Small intestine (tissue), 7 donors: Measurements from ENCODE around the gene VPS45. TPM values are rescaled to one million over a fixed set of nuclear protein-coding genes. Genes with fewer than 3 reads are reported as not detected.
A peak's percentile ranks its signal among the peaks of the same experiment; 100 is the strongest.

Experiments used
- DNase-seq, 2 donors: peaks; one replicate each; pipeline versions ENCODE4 v3.0.0 to v3.0.0-alpha.2; 2013
- FAIRE-seq: peaks from 2 replicates; lab custom pipeline; 2012; peaks lifted over from hg19 to GRCh38; lab: Jason Lieb, UNC
- H3K27ac ChIP-seq, 3 donors: one replicate each; pipeline ENCODE4 v1.5.1; 2013; ENCODE audit warnings: low read length in 2 of 3, mild to moderate bottlenecking in 2 of 3, control low read depth in 1 of 3, inconsistent platforms in 1 of 3, low read depth in 1 of 3, moderate library complexity in 1 of 3
- H3K27me3 ChIP-seq, 3 donors: one replicate each; pipeline ENCODE4 v1.6.1; 2013; ENCODE audit warnings: low read length in 3 of 3, inconsistent platforms in 1 of 3; ENCODE audit not compliant: control insufficient read depth in 3 of 3, insufficient read depth in 3 of 3
- H3K36me3 ChIP-seq, 3 donors: one replicate each; pipeline ENCODE4 v1.6.1; 2013; ENCODE audit warnings: low read length in 3 of 3, inconsistent platforms in 1 of 3, low read depth in 1 of 3, mild to moderate bottlenecking in 1 of 3, moderate library complexity in 1 of 3; ENCODE audit not compliant: control insufficient read depth in 3 of 3, insufficient read depth in 2 of 3
- H3K4me1 ChIP-seq, 3 donors: one replicate each; pipeline ENCODE4 v1.6.1; 2013; ENCODE audit warnings: low read length in 2 of 3, inconsistent platforms in 1 of 3, low read depth in 1 of 3, mild to moderate bottlenecking in 1 of 3, moderate library complexity in 1 of 3; ENCODE audit not compliant: control insufficient read depth in 3 of 3, insufficient read depth in 2 of 3
- H3K4me3 ChIP-seq, 3 donors: one replicate each; pipeline ENCODE4 v1.5.1; 2013; ENCODE audit warnings: low read length in 3 of 3, control low read depth in 1 of 3, inconsistent platforms in 1 of 3, low read depth in 1 of 3, mild to moderate bottlenecking in 1 of 3, moderate library complexity in 1 of 3
- H3K9me3 ChIP-seq, 2 donors: one replicate each; pipeline ENCODE4 v1.6.1; 2013; ENCODE audit warnings: low read depth in 1 of 2, low read length in 1 of 2; ENCODE audit not compliant: control insufficient read depth in 2 of 2, insufficient read depth in 1 of 2
- WGBS, 3 donors: extraction: QIAGEN DNeasy Blood & Tissue Kit; methylation state at CpG; one replicate each; pipeline ENCODE4 v1.1.7; 2013; 5-methylcytosine and 5-hydroxymethylcytosine counted together
- polyA plus RNA-seq, 4 donors: library from polyadenylated mRNA; stranded (reverse) in 3 of 4; unstranded in 1 of 4; fragments of 200-250 nt in 3 of 4; fragments of 120-200 nt in 1 of 4; gene quantifications; one replicate each; pipeline versions ENCODE4 v1.2.1 to v1.2.3, GENCODE V29; 2013
- donor health status: healthy with polysubstance abuse.
- donor health status: control.
- donor health status: control.
- donor health status: Bipolar disorder and iron deficiency.
- donor health status: healthy.

VPS45 gene
- polyA plus RNA-seq, 4 donors = 19.2 to 32.1 (median 22.7) TPM

DNA sequence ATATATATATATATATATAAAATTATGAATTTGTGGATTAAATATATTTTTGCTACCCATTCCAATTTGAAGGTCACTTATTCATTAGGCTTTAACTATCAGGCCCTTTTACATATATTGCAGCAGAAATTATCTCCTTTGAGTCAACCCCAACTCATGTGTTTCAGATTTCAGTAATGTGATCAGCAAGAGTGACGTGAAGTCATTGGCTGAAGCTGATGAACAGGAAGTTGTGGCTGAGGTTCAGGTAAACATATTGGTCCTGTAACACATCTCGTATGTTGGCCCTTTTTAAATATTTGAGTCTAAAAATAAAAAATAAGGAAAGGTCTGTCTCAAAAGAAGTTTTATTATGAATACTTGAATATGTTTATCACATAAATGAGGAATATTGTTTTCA lies 8.5 kb downstream of the VPS45 start:
- no peak for FAIRE-seq
- WGBS, 3 donors = 66 to 84% (median 76%) methylated on average over 2 of the region's 2 CpGs
- Histone ChIP-seq H3K27me3 (no peaks in the 10 kb centered on the region), H3K27ac (no peak overlapping the region), H3K4me3 (no peak overlapping the region), H3K4me1 (no peaks in the 10 kb centered on the region), H3K9me3 (no peaks in the 10 kb centered on the region), H3K36me3 (peaks cover 5 to 24% (median 7%) of the 10 kb centered on the region in 3 donors)
- DNase-seq = peak in 1 of 2 donors; percentile 28

DNA sequence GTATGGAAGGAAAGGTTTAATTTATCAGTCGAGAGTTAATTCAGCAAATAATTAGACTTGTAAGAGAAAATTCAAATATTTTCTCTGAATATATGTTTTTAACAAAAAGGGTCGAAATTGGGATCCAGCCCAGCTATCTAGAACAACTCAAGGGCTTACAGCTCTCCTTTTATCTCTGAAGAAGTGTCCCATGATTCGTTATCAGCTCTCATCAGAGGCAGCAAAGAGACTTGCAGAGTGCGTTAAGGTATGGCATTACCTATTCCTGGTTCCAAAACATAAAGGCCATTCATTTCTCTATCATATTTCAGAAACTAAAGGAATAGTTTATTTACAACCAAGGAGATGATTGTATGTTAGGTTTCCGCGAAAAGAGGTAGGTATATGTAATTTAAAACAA lies 9.4 kb downstream of the VPS45 start:
- Histone ChIP-seq H3K27me3 (no peaks in the 10 kb centered on the region), H3K36me3 (peaks cover 7 to 21% (median 12%) of the 10 kb centered on the region in 3 donors), H3K9me3 (no peaks in the 10 kb centered on the region), H3K4me3 (no peak overlapping the region), H3K27ac (no peak overlapping the region), H3K4me1 (no peaks in the 10 kb centered on the region)
- 92 to 93% (median 93%) methylated on average over 6 of the region's 6 CpGs for WGBS, 3 donors
- FAIRE-seq (no peak), DNase-seq (no peak)

DNA sequence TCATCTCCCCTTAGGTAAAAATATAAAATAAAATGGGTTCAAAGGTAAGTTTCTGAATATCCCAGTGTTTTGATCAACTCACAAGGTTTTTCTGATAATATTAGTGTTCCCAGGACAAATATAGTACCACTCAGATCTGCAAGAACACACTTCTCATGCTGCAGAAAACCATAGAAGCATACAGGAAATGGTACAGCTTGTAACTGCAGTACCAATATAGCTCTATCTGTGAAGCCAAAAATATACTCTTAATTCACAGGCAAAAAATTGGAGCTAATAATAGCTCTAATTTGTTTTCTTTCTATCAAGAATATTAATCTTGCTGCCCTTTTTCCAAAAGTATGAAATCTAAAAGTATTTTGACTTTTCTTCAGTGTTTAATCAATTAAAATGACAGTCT lies 13.2 kb downstream of the VPS45 start:
- Histone ChIP-seq H3K4me3 (no peak overlapping the region), H3K27me3 (no peaks in the 10 kb centered on the region), H3K27ac (no peak overlapping the region), H3K36me3 (peaks cover 7 to 16% (median 15%) of the 10 kb centered on the region in 3 donors), H3K4me1 (no peaks in the 10 kb centered on the region), H3K9me3 (no peaks in the 10 kb centered on the region)
- FAIRE-seq = no peak
- DNase-seq = no peak

DNA sequence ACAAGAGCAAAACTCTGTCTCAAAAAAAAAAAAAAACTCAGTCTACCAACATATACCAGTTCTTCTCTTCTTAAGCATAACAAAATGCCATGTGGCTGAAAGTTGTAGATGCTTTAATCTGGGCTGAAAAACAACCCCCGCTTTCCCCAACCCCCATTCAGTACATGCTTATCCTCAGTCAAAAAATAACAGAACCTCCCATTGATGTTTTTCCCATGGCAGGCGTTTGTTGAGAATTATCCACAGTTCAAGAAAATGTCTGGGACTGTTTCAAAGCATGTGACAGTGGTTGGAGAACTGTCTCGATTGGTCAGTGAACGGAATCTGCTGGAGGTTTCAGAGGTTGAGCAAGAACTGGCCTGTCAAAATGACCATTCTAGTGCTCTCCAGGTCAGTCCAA lies 14.9 kb downstream of the VPS45 start:
- DNase-seq = no peak
- Histone ChIP-seq H3K27me3 (no peaks in the 10 kb centered on the region), H3K36me3 (peaks cover 7 to 16% (median 13%) of the 10 kb centered on the region in 3 donors)

DNA sequence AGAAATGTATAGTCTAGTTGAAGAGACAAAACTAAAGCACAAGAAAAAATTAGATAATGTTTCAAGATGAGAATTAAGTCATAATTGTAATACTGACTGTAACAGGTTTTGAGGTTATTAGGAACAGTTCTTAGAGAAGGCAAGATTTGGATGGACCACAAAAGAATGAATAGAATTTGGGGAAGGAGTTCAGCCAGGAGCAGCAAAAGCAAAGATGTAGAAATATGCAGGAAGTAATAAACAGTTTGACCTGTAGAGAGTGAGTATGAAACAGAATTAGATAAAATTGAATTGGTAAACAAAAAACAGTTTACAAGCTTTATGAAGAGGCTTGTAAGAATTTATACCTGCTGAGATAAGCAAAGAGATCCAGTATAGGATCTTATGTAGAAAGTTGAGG lies 16.3 kb downstream of the VPS45 start:
- Histone ChIP-seq H3K4me3 (no peak overlapping the region), H3K9me3 (no peaks in the 10 kb centered on the region), H3K36me3 (peaks cover 4 to 13% (median 12%) of the 10 kb centered on the region in 3 donors), H3K4me1 (no peaks in the 10 kb centered on the region), H3K27ac (no peak overlapping the region), H3K27me3 (no peaks in the 10 kb centered on the region)
- no peak for FAIRE-seq
- no peak for DNase-seq

More for the DNA sequence above, 14.9 kb downstream of the VPS45 start:
- no peaks in the 10 kb centered on the region for H3K9me3 ChIP-seq
- no peak for FAIRE-seq
- H3K27ac ChIP-seq = no peak overlapping the region
- no peaks in the 10 kb centered on the region for H3K4me1 ChIP-seq
- WGBS, 3 donors = 90 to 93% (median 91%) methylated on average over 4 of the region's 4 CpGs
- H3K4me3 ChIP-seq = no peak overlapping the region

DNA sequence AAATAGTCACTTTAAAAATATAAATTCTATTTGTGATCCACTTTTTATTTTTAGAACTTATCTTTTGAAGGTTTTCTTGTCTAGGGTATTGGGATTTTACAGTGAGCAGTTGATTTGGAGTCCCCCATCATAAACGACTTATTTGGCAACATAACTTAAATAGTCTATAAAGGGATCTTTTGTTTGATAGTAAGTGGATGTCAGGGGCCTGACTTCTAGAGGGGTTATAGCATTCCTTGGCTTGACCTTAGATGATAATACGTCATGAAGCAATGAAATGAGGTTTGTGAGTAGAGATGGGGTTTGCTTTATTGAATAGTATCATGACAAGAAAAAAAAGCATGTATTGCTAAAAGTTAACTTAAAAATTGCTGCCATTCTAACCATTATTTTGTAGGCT lies 17.8 kb downstream of the VPS45 start:
- WGBS, 3 donors = 55 to 65% (median 65%) methylated on average over 2 of the region's 2 CpGs
- Histone ChIP-seq H3K36me3 (peaks cover 2 to 12% (median 11%) of the 10 kb centered on the region in 3 donors), H3K9me3 (no peaks in the 10 kb centered on the region), H3K4me1 (no peaks in the 10 kb centered on the region), H3K4me3 (no peak overlapping the region), H3K27me3 (no peaks in the 10 kb centered on the region), H3K27ac (no peak overlapping the region)
- FAIRE-seq = no peak
- no peak for DNase-seq

DNA sequence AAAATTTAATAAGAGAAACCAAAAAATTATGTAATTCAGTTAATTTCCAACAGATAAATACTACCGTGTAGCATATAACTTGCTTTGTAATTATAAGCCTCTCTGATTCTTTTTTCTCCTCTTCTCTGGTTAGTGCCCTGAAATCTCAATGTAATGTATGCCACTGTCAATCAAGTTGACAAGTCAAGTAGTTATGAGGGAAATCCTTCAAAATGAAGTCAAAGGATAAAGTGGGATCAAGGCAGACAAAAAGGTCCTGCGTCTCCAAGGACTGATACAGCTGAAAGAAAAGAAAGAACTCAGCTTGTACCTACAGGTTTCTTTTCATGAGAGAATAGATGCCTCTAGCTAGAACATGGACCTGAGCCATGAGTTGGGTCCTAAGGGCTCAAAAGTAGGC lies 19.8 kb downstream of the VPS45 start:
- Histone ChIP-seq H3K27me3 (no peaks in the 10 kb centered on the region), H3K4me1 (no peaks in the 10 kb centered on the region), H3K4me3 (no peak overlapping the region), H3K9me3 (no peaks in the 10 kb centered on the region), H3K36me3 (peaks cover 0 to 7% (median 7%) of the 10 kb centered on the region in 3 donors), H3K27ac (no peak overlapping the region)
- FAIRE-seq = no peak
- 90 to 98% (median 94%) methylated on average over 2 of the region's 2 CpGs for WGBS, 3 donors
- no peak for DNase-seq

DNA sequence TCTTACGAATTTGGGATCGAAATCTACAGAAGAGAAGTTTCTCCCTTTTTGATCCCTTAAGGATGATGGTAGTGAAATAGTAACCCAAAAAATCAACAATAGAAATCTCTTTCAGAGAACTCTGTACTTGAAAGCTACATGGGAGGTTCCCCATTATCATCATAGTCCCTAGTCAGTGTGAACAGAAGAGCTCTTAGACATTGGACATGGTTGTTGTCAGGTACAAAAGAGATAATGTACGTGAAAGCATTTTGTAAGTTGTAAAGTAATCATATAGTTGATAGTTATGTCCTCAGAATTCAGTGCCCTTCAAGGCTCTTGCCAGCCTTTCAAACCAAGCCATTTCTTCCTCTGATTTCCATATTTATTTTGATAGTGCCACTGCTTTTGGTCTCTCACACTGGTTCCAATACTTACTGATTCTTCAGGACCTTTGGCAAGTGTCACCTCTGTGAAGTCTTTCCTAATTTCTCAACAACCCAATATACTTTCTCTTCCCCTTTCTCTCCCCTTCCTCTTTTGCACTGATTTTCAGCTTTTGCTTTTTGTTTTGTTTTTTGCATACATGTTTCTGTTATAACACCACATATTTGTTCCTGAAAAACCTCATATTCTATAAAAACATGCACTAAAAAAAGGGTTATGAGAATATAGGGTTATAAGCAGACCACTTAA lies 22.4 kb downstream of the VPS45 start:
- FAIRE-seq = no peak
- peaks cover 2 to 7% (median 5%) of the 10 kb centered on the region in 3 donors for H3K36me3 ChIP-seq
- no peak overlapping the region for H3K27ac ChIP-seq
- no peaks in the 10 kb centered on the region for H3K4me1 ChIP-seq
- H3K9me3 ChIP-seq = no peaks in the 10 kb centered on the region
- no peaks in the 10 kb centered on the region for H3K27me3 ChIP-seq
- WGBS, 3 donors = 93 to 94% (median 93%) methylated on average over 3 of the region's 3 CpGs
- H3K4me3 ChIP-seq = no peak overlapping the region
- DNase-seq = no peak
